Activated CD4-positive, CD25-positive, alpha-beta regulatory T cell (primary cell): ENCODE results near the gene ADD1.
"Not testable (repeated sequence)": the region's sequence is repeated elsewhere in the genome, so short reads cannot be mapped to it uniquely, and the experiment has no call there.

Experiments used
- DNase-seq, 4 experiments: peaks; one replicate each; lab custom pipeline; 2025; lab: John Stamatoyannopoulos, UW

The ADD1 gene

DNA sequence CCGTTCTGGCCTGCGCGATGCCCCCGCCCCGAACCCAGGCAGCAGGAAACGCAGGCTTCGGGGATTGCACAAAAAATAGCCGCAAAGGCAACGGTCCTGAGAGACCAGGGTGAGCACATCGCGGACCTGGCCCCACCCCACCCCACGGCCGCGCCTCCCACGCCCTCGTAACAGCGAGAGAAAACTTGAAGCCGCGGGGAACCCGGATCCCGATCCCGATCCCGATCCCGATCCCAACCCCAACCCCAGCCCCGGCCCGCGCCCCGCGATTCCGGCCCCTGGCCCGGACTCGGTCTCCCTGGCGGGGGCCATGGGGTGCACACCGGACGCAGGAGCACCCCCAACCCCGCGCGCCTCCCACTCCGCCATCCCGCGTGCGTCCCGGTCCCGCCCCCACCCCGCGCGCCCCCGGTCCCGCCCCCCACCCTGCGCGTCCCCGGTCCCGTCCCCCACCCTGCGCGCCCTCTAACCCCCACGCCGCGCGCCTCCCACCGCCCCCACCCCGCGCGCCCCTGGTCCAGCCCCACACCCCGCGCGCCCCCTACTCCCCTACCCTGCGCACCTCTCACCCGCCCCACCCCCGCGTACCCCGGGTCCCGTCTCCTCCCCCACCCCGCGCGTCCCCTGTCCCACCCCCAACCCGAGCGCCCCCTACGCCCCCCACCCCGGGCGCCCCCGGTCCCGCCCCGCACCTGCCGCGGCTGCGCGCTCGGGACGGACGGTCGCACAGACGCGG lies 90.6 kb downstream of the ADD1 start:
- DNase-seq: peak in 2 of 4 experiments; percentile 29 to 42

- DNase-seq: peak; percentile 93 to 97 (median 96)
These were observed 91.4 kb downstream of the ADD1 start for GRCh38 chr4:2934813-2935761.

DNA sequence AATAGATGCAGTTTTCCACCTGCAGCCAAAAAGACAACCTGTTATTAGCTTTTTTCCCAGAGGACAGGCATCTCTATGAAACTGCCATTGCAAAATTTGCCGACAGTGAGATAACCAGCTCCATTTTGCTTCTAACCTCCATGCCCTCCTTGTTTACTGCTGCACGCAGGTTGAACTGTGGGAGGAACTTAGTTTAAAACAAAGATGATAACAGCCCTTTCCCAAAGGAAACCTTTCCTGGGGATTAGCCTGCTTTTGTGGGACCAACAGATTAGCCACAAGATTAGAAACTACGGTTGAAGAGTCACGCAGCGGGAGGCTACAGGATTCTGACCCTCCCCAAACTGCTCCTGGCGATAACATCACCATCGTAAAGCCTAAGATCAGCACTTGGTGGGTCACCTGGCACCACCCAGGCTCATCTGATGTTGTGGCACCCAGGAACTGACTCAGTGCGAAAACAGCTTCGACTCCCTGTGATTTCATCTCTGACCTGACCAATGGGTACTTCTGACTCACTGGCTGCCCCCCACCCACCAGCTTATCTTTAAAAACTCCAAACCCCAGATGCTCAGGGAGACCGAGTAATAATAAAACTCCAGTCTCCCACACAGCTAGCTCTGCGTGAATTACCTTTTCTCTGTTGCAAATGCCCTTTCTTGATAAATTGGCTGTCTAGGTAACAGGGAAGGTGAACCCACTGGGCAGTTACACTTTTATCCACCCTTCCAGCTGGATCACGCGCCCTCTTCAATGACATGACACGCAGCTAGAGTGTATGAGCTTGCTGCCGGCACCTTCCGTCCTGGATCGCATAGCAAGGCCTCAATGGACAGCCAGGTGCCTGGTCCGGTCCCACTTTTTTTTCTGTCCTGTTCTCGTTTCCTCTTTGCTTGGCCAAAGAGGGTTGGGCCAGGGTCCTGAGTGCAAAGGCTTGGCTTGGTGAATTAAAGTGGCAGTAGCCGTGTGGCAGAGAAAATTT lies 92.4 kb downstream of the ADD1 start:
- DNase-seq: peak in 2 of 4 experiments; percentile 40 to 55

- DNase-seq: no peak
These were observed 93.1 kb downstream of the ADD1 start for GRCh38 chr4:2936773-2937145.

DNA sequence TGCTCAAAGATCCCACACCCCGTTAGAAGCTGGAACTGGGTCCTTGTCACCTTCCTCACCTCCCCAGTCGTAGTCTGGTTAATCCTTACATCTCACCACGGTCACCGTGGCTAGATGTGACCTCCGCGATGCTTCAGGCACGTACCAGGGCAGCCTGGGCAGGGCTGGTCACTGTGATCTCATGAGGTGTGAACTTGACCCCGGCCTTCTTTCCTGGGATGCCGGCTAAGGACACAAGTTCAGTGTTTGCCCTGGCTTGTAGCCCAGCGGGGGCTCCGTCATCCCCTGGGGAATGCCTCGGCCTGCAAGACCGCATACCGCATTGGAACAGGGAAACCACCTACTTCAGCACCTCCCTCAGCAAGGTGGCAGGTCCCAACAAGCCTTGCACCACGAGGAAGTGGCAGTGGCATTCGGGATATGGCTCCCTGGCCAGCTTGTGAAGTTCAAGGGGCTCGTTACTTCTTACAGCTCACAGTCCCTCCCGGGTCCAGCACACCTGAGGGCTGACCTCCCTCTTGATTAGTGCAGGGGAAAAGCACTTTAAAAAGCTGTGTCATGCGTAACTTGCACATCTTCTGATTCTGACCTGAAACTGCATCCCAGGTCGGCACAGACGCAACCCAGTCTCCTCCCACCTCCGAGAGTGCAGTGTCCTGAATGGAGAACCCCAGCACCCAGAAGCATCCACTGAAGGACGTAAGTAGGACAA lies 93.7 kb downstream of the ADD1 start:
- no peak for DNase-seq

DNA sequence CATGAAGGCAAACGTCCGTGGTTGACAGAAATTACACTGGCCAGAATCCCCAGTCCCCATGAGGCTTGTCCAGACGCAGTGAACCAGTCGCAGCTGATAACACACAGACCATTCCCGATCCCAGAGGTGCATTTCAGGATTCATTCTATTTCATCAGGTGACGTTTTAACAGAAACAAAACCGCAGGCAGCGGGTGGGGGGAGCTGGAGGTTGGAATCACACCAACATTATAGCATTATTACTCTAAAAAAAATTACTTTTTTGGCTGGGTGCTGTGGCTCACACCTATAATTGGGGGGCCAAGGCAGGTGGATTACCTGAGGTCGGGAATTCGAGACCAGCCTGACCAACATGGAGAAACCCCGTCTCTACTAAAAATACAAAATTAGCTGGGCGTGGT lies 94.3 kb downstream of the ADD1 start:
- DNase-seq: no peak

- DNase-seq: not testable (repeated sequence)
These were observed 94.8 kb downstream of the ADD1 start for GRCh38 chr4:2938411-2938810.

DNA sequence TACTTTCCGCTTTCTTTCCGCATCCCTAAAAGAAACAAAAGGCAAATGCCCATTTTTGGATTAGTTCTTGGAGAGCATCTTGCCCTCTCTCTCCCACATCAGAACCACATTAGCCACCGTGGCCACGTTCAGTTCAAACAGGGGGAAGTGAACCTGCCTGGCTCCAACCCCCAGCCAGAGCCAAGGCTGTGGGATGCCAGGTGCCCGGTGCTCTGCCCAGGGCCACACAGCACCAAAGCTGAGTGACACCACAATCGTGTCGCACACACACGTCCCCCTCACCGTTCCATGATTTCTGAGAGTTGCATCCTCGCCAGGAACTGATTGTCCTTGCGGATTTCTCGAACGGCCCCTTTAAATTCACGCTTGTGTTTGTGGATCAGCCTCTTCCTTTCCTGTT lies 95.3 kb downstream of the ADD1 start:
- no peak for DNase-seq

- DNase-seq: no peak
These were observed 96.0 kb downstream of the ADD1 start for GRCh38 chr4:2939383-2940243.

- DNase-seq: no peak
These were observed 96.9 kb downstream of the ADD1 start for GRCh38 chr4:2940267-2941137.

GRCh38 chr4:2941138-2942036 lies 97.7 kb downstream of the ADD1 start:
- no peak for DNase-seq

DNA sequence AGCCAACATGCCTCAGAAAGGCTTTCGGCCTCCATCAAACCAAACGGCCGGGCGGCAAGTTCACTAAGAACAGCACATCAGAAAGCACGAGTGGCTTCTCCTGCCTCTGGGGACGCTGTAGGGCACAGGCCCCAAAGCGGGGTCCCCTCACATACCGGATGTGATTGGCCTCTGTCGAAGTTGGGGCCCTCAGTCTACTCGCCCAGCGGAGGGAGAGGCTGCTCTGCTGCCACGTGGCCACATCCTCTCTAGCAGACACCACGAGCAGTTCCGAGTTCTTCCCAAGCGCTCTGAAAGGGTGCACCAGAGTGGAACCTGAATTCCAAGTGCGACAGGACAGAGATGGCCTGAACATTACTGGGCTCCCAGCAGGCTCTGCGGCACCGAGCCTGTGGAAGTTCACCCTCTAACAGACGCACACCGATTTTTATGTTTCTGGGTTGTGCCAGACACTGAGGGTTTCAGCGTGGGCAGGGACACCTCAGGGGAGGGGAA lies 98.4 kb downstream of the ADD1 start:
- DNase-seq: no peak

DNA sequence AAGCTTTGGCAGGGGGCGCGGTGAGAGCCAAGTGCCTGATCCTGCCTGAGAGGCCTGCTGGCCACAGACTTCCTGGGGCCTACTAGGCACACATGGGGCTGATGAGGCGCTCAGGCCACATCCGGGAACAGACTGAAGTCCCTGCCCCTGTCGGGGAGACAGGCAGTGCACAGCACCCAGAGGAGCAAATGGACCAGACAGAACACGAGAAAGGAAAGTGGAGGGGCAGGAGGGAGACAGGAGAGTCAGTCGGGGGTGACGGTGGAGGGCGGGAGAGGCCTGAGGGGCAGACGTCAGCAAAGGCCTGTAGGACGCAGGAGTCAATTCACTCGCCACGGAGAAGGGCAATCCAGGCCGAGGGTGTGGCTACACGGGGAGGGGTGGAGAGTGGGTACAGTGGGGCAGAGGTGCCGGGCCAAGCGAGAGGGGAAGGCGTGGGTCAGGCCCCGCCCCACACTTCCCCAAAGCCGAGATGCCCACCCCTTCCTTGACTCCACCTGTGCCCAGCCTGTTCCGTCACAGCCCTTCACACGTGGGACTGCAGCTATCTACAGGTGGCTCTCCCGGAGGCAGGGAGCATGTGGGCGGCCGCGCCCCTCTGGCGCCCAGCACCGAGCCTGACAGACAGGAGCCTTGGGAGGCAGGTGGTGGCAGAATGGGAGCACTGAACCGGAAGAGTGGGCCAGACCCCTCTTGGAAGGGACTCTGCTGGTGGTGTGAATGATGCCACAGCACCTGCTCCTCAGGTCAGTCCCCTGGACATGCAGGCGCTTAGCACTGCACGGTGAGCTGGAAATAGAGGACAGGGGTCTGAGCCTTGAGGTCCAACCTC lies 99.1 kb downstream of the ADD1 start:
- DNase-seq: no peak

DNA sequence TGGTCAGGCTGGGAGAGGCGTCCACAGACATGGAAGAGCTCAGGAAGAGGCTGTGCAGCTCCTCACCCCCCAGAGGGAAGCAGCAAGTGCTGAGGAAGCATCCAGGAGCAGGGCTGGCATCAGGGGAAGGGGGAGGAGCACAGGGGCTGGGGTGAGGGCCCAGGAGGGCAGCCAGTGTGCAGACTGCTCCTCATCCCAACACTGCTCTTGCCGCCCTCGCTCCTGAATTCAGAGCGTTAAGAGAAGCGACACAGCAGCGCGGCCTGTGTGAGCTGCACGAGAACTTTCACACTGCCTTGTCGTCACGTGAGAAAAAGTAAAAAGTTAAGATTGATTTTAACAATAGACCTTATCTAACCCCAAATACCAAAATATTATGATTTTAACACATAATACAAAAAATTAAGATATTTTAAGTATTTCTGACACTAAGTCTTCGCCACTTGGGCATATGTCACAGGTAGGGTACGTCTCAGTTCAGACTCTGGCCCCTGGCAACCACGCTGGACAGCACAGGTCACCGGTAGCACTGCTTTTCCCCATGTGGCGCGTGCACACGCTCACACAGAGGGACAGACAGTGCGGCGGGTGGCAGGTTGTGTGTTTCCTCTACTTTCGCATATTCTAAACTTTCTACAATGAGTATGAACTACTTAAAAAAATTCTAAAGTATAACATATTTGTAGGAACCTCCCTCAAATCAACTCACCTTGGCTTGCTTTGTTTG lies 99.9 kb downstream of the ADD1 start:
- no peak for DNase-seq

DNA sequence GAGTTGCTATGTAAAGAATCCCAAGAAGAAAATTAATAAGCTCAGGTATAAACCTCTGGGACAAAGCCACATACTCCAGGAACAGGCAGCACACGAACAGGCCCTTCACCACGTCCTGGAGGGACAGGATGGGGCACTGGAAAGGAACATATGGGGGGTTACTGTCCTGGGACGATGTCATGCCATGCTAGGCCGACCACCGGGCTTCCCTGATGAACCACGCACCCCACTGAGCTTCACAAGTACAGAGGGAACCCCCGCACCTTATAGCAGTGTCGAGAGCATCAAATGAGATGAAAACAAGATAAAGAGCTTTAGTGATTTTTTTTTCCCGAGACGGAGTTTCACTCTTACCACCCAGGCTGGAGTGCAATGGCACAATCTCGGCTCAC lies 100.4 kb downstream of the ADD1 start:
- DNase-seq: no peak
